Small intestine (tissue), 7 donors: ENCODE data around the gene CLCNKB. TPM values are rescaled to one million over a fixed set of nuclear protein-coding genes. Genes with fewer than 3 reads are reported as not detected.

Source experiments
- DNase-seq, 2 donors: peaks; one replicate each; pipeline versions ENCODE4 v3.0.0 to v3.0.0-alpha.2; 2013
- FAIRE-seq: peaks from 2 replicates; lab custom pipeline; 2012; peaks lifted over from hg19 to GRCh38; lab: Jason Lieb, UNC
- H3K27ac ChIP-seq, 3 donors: one replicate each; pipeline ENCODE4 v1.5.1; 2013; ENCODE audit warnings: low read length in 2 of 3, mild to moderate bottlenecking in 2 of 3, control low read depth in 1 of 3, inconsistent platforms in 1 of 3, low read depth in 1 of 3, moderate library complexity in 1 of 3
- H3K27me3 ChIP-seq, 3 donors: one replicate each; pipeline ENCODE4 v1.6.1; 2013; ENCODE audit warnings: low read length in 3 of 3, inconsistent platforms in 1 of 3; ENCODE audit not compliant: control insufficient read depth in 3 of 3, insufficient read depth in 3 of 3
- H3K36me3 ChIP-seq, 3 donors: one replicate each; pipeline ENCODE4 v1.6.1; 2013; ENCODE audit warnings: low read length in 3 of 3, inconsistent platforms in 1 of 3, low read depth in 1 of 3, mild to moderate bottlenecking in 1 of 3, moderate library complexity in 1 of 3; ENCODE audit not compliant: control insufficient read depth in 3 of 3, insufficient read depth in 2 of 3
- H3K4me1 ChIP-seq, 3 donors: one replicate each; pipeline ENCODE4 v1.6.1; 2013; ENCODE audit warnings: low read length in 2 of 3, inconsistent platforms in 1 of 3, low read depth in 1 of 3, mild to moderate bottlenecking in 1 of 3, moderate library complexity in 1 of 3; ENCODE audit not compliant: control insufficient read depth in 3 of 3, insufficient read depth in 2 of 3
- H3K4me3 ChIP-seq, 3 donors: one replicate each; pipeline ENCODE4 v1.5.1; 2013; ENCODE audit warnings: low read length in 3 of 3, control low read depth in 1 of 3, inconsistent platforms in 1 of 3, low read depth in 1 of 3, mild to moderate bottlenecking in 1 of 3, moderate library complexity in 1 of 3
- H3K9me3 ChIP-seq, 2 donors: one replicate each; pipeline ENCODE4 v1.6.1; 2013; ENCODE audit warnings: low read depth in 1 of 2, low read length in 1 of 2; ENCODE audit not compliant: control insufficient read depth in 2 of 2, insufficient read depth in 1 of 2
- WGBS, 3 donors: extraction: QIAGEN DNeasy Blood & Tissue Kit; methylation state at CpG; one replicate each; pipeline ENCODE4 v1.1.7; 2013; 5-methylcytosine and 5-hydroxymethylcytosine counted together
- polyA plus RNA-seq, 4 donors: library from polyadenylated mRNA; stranded (reverse) in 3 of 4; unstranded in 1 of 4; fragments of 200-250 nt in 3 of 4; fragments of 120-200 nt in 1 of 4; gene quantifications; one replicate each; pipeline versions ENCODE4 v1.2.1 to v1.2.3, GENCODE V29; 2013
- donor health status: healthy with polysubstance abuse.
- donor health status: control.
- donor health status: control.
- donor health status: Bipolar disorder and iron deficiency.
- donor health status: healthy.

Gene CLCNKB
- polyA plus RNA-seq, 4 donors = 0.04 to 0.19 TPM; not detected in 2

DNA sequence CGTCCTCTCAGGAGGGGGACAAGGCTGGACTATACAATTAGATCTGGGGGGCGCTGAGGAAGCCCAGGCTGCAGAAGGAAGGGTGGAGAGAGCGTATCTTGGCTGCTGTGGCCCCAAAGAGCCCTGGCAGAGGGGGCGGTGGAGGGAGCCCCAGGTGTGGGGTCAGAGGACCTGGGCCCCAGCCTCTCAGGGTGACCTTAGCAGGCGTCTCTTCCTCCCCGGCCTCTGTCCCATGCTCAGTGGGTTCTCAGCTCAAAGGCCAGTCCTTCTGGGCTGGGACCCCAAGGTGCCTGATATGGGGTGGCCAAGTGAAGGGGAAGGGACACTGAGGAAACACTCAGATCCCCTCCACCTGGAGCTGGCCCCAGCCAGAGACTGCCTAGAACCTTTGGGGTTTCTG, 28.0 kb downstream of the CLCNKB start:
- peaks cover 0 to 5% (median 0%) of the 10 kb centered on the region in 3 donors for H3K27me3 ChIP-seq
- no peaks in the 10 kb centered on the region for H3K9me3 ChIP-seq
- FAIRE-seq (no peak), DNase-seq (no peak)
- H3K27ac ChIP-seq = no peak overlapping the region
- H3K36me3 ChIP-seq = no peaks in the 10 kb centered on the region
- peaks cover 0 to 32% (median 0%) of the 10 kb centered on the region in 3 donors for H3K4me1 ChIP-seq
- 93 to 94% (median 94%) methylated on average over 6 of the region's 6 CpGs for WGBS, 3 donors
- H3K4me3 ChIP-seq = no peak overlapping the region

- no peak overlapping the region for H3K27ac ChIP-seq
- H3K4me3 ChIP-seq = no peak overlapping the region
- H3K9me3 ChIP-seq = no peaks in the 10 kb centered on the region
- FAIRE-seq (no peak), DNase-seq (no peak)
- WGBS, 3 donors = 53 to 80% (median 67%) methylated on average over 5 of the region's 5 CpGs
- peaks cover 0 to 5% (median 0%) of the 10 kb centered on the region in 3 donors for H3K27me3 ChIP-seq
- H3K4me1 ChIP-seq = peaks cover 0 to 27% (median 0%) of the 10 kb centered on the region in 3 donors
- H3K36me3 ChIP-seq = no peaks in the 10 kb centered on the region
Observed at GRCh38 chr1:16072095-16072494, 28.5 kb downstream of the CLCNKB start.

DNA sequence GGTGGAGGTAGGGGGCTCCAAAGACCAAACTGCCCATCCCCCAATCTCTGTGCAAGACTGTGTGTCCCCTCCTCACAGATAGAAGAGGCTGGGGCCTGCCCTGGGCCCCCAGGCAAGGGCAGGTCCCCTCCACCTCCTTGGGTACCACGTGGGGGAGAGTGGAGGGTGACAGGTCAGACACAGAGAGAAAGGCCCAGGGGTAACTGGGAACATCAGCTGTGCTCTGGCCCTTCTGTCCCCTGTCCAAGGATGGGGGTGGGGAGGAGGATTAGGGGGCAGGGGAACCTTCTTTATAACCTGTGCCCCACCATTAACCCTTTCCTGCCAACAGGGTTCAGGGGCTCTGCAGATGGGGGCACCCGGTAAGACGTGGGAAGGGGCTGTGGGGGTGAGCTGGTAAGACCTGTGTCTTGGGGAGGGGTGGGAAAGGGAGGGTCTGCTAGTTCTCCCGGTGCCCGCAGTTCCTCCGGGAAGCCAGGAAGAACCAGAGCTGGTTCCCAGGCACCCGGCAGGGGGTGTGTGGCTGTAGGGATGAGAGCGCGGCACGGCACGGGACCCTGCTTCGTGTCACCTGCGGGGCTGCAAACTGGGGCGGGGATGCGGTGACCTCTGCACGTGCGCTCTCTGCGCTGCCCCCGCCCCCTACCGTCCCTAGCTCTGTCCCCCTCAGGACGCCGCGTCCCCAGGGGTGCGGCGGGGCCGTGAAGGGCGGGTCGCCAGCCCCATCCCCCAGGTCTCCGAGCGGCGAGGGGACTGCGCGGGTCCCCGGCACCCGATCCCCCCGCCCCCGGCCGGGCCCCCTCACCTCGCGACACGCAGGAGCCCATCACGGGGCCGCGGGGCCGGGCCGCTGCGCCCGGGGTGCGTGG, 29.3 kb downstream of the CLCNKB start:
- FAIRE-seq = no peak
- Histone ChIP-seq H3K4me3 (peak overlapping the region in 2 of 3 donors; percentile 14 to 38), H3K36me3 (no peaks in the 10 kb centered on the region), H3K27me3 (peaks cover 0 to 5% (median 0%) of the 10 kb centered on the region in 3 donors), H3K4me1 (peaks cover 0 to 20% (median 0%) of the 10 kb centered on the region in 3 donors), H3K9me3 (no peaks in the 10 kb centered on the region), H3K27ac (no peak overlapping the region)
- WGBS, 3 donors = 3 to 7% (median 6%) methylated on average over 34 to 49 of the region's 49 CpGs
- peak in 1 of 2 donors; percentile 70 for DNase-seq

- Histone ChIP-seq H3K9me3 (no peaks in the 10 kb centered on the region), H3K27ac (no peak within 1 kb of the TSS), H3K4me3 (peak within 1 kb of the TSS in 2 of 3 donors; percentile 36 to 38), H3K36me3 (no peaks in the 10 kb centered on the region), H3K4me1 (peaks cover 0 to 12% (median 0%) of the 10 kb centered on the region in 3 donors), H3K27me3 (peaks cover 0 to 5% (median 0%) of the 10 kb centered on the region in 3 donors)
- no peak for FAIRE-seq
- peak; percentile 29 to 71 for DNase-seq
- whole genome bisulfite sequencing, 3 donors = 1 to 3% (median 2%) methylated on average over 29 to 54 of the region's 54 CpGs
Observed at GRCh38 chr1:16073490-16074119, 30.0 kb downstream of the CLCNKB start, which contains the start of gene FAM131C. FAM131C (minus strand) TSS chr1:16073651; CDS start chr1:16073442, 209 bp downstream.

DNA sequence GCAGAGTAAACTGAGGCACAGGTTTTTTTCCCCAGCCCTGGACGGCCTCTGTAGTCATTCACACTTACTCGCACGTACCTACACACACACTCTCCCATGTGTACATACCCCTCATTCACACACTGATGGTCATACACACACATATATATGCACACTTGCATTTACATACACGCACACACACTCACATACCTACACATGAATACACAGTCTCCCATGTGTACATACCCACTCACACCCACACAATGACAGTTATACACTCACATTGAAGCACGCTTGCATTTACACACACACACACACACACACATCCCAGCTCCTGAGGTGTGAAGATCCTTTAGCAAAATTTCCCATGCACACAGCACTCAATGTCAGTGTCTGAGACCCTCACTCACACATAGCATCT, 30.6 kb downstream of the CLCNKB start:
- Histone ChIP-seq H3K4me1 (peaks cover 0 to 13% (median 0%) of the 10 kb centered on the region in 3 donors), H3K9me3 (no peaks in the 10 kb centered on the region), H3K4me3 (no peak overlapping the region), H3K27ac (no peak overlapping the region), H3K36me3 (no peaks in the 10 kb centered on the region), H3K27me3 (peaks cover 0 to 5% (median 0%) of the 10 kb centered on the region in 3 donors)
- 74 to 83% (median 77%) methylated on average over 5 of the region's 5 CpGs for WGBS, 3 donors
- DNase-seq = no peak
- no peak for FAIRE-seq

- Histone ChIP-seq H3K4me3 (no peak overlapping the region), H3K27me3 (peaks cover 0 to 5% (median 0%) of the 10 kb centered on the region in 3 donors), H3K9me3 (no peaks in the 10 kb centered on the region), H3K4me1 (peaks cover 0 to 20% (median 0%) of the 10 kb centered on the region in 3 donors), H3K27ac (peak overlapping the region in 1 of 3 donors; percentile 23), H3K36me3 (no peaks in the 10 kb centered on the region)
- DNase-seq = no peak
- WGBS, 3 donors = 36 to 68% (median 44%) methylated on average over 11 of the region's 11 CpGs
- no peak for FAIRE-seq
Observed at GRCh38 chr1:16075337-16076030, 31.9 kb downstream of the CLCNKB start.

GRCh38 chr1:16076031-16076864, 32.7 kb downstream of the CLCNKB start:
- WGBS, 3 donors = 76 to 83% (median 78%) methylated on average over 14 of the region's 14 CpGs

More at GRCh38 chr1:16076031-16076864, 32.7 kb downstream of the CLCNKB start:
- Histone ChIP-seq H3K27ac (peak overlapping the region in 1 of 3 donors; percentile 23), H3K36me3 (no peaks in the 10 kb centered on the region), H3K27me3 (peaks cover 0 to 5% (median 0%) of the 10 kb centered on the region in 3 donors), H3K4me1 (peaks cover 0 to 20% (median 0%) of the 10 kb centered on the region in 3 donors), H3K9me3 (no peaks in the 10 kb centered on the region), H3K4me3 (no peak overlapping the region)
- FAIRE-seq (no peak), DNase-seq (no peak)
